ENCODE measurements around the gene ZNF770.

Gene ZNF770

GRCh38 chr15:34988027-34988902 is at the start of gene ZNF770:
ZNF770 (minus strand) TSS chr15:34988287; CDS start chr15:34983434, 4,853 bp downstream.
- peak; percentile 77 for DNase-seq (ENCODE audit: low read depth)

- no peak for DNase-seq (ENCODE audit: low read depth)
These were observed 40.3 kb upstream of the ZNF770 start for GRCh38 chr15:35028235-35028984.

- no peak for DNase-seq (ENCODE audit: low read depth)
These were observed 35.7 kb upstream of the ZNF770 start for GRCh38 chr15:35023804-35024203.

GRCh38 chr15:35020974-35021373 is 32.9 kb upstream of the ZNF770 start:
- no peak for DNase-seq (ENCODE audit: low read depth)

GRCh38 chr15:35019404-35020327 is 31.6 kb upstream of the ZNF770 start:
- peak; percentile 54 for DNase-seq (ENCODE audit: low read depth)

GRCh38 chr15:35014241-35014640 is 26.2 kb upstream of the ZNF770 start:
- DNase-seq (ENCODE audit: low read depth) = no peak

GRCh38 chr15:35013370-35013769 is 25.3 kb upstream of the ZNF770 start:
- peak; percentile 27 for DNase-seq (ENCODE audit: low read depth)

- DNase-seq (ENCODE audit: low read depth) = no peak
These were observed 19.3 kb upstream of the ZNF770 start for GRCh38 chr15:35007397-35007796.

- DNase-seq (ENCODE audit: low read depth) = no peak
These were observed 17.8 kb upstream of the ZNF770 start for GRCh38 chr15:35005933-35006332.

GRCh38 chr15:35003928-35004327 is 15.8 kb upstream of the ZNF770 start:
- no peak for DNase-seq (ENCODE audit: low read depth)

GRCh38 chr15:35000511-35000910 is 12.4 kb upstream of the ZNF770 start:
- peak; percentile 55 for DNase-seq (ENCODE audit: low read depth)

- DNase-seq (ENCODE audit: low read depth) = no peak
These were observed 11.8 kb upstream of the ZNF770 start for GRCh38 chr15:34999906-35000305.

- no peak for DNase-seq (ENCODE audit: low read depth)
These were observed 6.8 kb upstream of the ZNF770 start for GRCh38 chr15:34994925-34995324.

- no peak for DNase-seq (ENCODE audit: low read depth)
These were observed 5.8 kb upstream of the ZNF770 start for GRCh38 chr15:34993877-34994276.

- DNase-seq (ENCODE audit: low read depth) = no peak
These were observed 5.3 kb upstream of the ZNF770 start for GRCh38 chr15:34993412-34993811.

- no peak for DNase-seq (ENCODE audit: low read depth)
These were observed 469 bp downstream of the ZNF770 start for GRCh38 chr15:34987609-34988026.

GRCh38 chr15:34986771-34987480 is 1.2 kb downstream of the ZNF770 start:
- DNase-seq (ENCODE audit: low read depth) = peak; percentile 8

- no peak for DNase-seq (ENCODE audit: low read depth)
These were observed 1.8 kb downstream of the ZNF770 start for GRCh38 chr15:34986326-34986725.

GRCh38 chr15:34984889-34985630 is 3.0 kb downstream of the ZNF770 start:
- peak; percentile 5 for DNase-seq (ENCODE audit: low read depth)

- no peak for DNase-seq (ENCODE audit: low read depth)
These were observed 11.3 kb downstream of the ZNF770 start for GRCh38 chr15:34976743-34977142.

- DNase-seq (ENCODE audit: low read depth) = no peak
These were observed 12.0 kb downstream of the ZNF770 start for GRCh38 chr15:34976073-34976472.

All from EH (cell line).